ENCODE data around the gene TPI1. TPM values are rescaled to one million over a fixed set of nuclear protein-coding genes. Genes with fewer than 3 reads are reported as not detected.
"Not testable (repeated sequence)": the region's sequence is repeated elsewhere in the genome, so short reads cannot be mapped to it uniquely, and the experiment has no call there.

The TPI1 gene
- total RNA-seq, 4 donors from 2014 or later, result 500 to 741 (median 604) TPM

- Histone ChIP-seq H3K4me1 (peaks cover 35 to 38% of the 10 kb centered on the region in 2 donors), H3K4me3 (peak overlapping the region; percentile 74 to 99 (median 91)), H3K27me3 (no peaks in the 10 kb centered on the region), H3K9me3 (no peaks in the 10 kb centered on the region), H3K27ac (peak overlapping the region; percentile 93 to 100 (median 99)), H3K36me3 (peaks cover 0 to 51% of the 10 kb centered on the region in 2 donors)
- peak; percentile 1 to 11 for ATAC-seq
- in situ Hi-C loops (cut with MboI; ENCODE audit: low sequenced_read_pairs in 4 of 4) (no loop called here), intact Hi-C loops (cut with DNase I; ENCODE audit: low total_unique reads) (loop anchor here (1.0 to 5.0 kb wide), 3 partner anchors 23 to 150 kb away; partner anchors contain the start of genes C12orf57, LPCAT3 and RNU7-1)
- peak in 1 of 2 donors; percentile 52 for DNase-seq
- no peak for TF ChIP-seq POLR2A (IDR thresholded peaks at IDR 0.05)
- no peak for TF ChIP-seq CTCF (IDR thresholded peaks at IDR 0.05 in 4 of 5, conservative IDR thresholded peaks at IDR 0.05 in 1 of 5)
Observed at GRCh38 chr12:6868211-6869048, 1.1 kb downstream of the TPI1 start.

GRCh38 chr12:6869049-6870021, 2.0 kb downstream of the TPI1 start:
- H3K36me3 ChIP-seq, result peaks cover 0 to 42% of the 10 kb centered on the region in 2 donors
- intact Hi-C loops (cut with DNase I; ENCODE audit: low total_unique reads) (loop anchor here (1.0 to 5.0 kb wide), 4 partner anchors 22 to 149 kb away; partner anchors contain the start of genes C12orf57, LPCAT3 and RNU7-1), in situ Hi-C loops (cut with MboI; ENCODE audit: low sequenced_read_pairs in 4 of 4) (no loop called here)
- DNase-seq (peak; percentile 58 to 82), ATAC-seq (peak; percentile 23 to 40)
- peak overlapping the region; percentile 93 to 100 (median 99) for H3K27ac ChIP-seq
- H3K4me3 ChIP-seq, result peak overlapping the region; percentile 74 to 99 (median 91)
- H3K27me3 ChIP-seq, result no peaks in the 10 kb centered on the region
- no peaks in the 10 kb centered on the region for H3K9me3 ChIP-seq
- peak; percentile 81 to 92 (median 90) for TF ChIP-seq CTCF (IDR thresholded peaks at IDR 0.05 in 4 of 5, conservative IDR thresholded peaks at IDR 0.05 in 1 of 5)
- no peak for TF ChIP-seq POLR2A (IDR thresholded peaks at IDR 0.05)
- peaks cover 38 to 39% of the 10 kb centered on the region in 2 donors for H3K4me1 ChIP-seq

- intact Hi-C loops (cut with DNase I; ENCODE audit: low total_unique reads), result loop anchor here (5.0 kb wide), 1 partner anchor 92 kb away; no protein-coding TSS in a partner anchor
- Histone ChIP-seq H3K4me1 (peaks cover 38 to 39% of the 10 kb centered on the region in 2 donors), H3K27ac (peak overlapping the region in 2 of 4 donors; percentile 93 to 100)
Observed at GRCh38 chr12:6870304-6870703, 3.0 kb downstream of the TPI1 start.

GRCh38 chr12:6871052-6871957, 4.0 kb downstream of the TPI1 start:
- no peak for ATAC-seq
- no peaks in the 10 kb centered on the region for H3K9me3 ChIP-seq
- H3K36me3 ChIP-seq, result peaks cover 0 to 27% of the 10 kb centered on the region in 2 donors
- no peak for DNase-seq
- in situ Hi-C loops (cut with MboI; ENCODE audit: low sequenced_read_pairs in 4 of 4), result no loop called here
- peaks cover 38 to 39% of the 10 kb centered on the region in 2 donors for H3K4me1 ChIP-seq
- peak overlapping the region; percentile 82 to 100 (median 90) for H3K27ac ChIP-seq
- intact Hi-C loops (cut with DNase I; ENCODE audit: low total_unique reads), result loop anchor here (5.0 kb wide), 1 partner anchor 91 kb away; no protein-coding TSS in a partner anchor
- H3K27me3 ChIP-seq, result no peaks in the 10 kb centered on the region
- peak overlapping the region in 3 of 4 donors; percentile 84 to 96 (median 91) for H3K4me3 ChIP-seq
- TF ChIP-seq CTCF (IDR thresholded peaks at IDR 0.05 in 4 of 5, conservative IDR thresholded peaks at IDR 0.05 in 1 of 5), result no peak
- no peak for TF ChIP-seq POLR2A (IDR thresholded peaks at IDR 0.05)

More at GRCh38 chr12:6870304-6870703, 3.0 kb downstream of the TPI1 start:
- in situ Hi-C loops (cut with MboI; ENCODE audit: low sequenced_read_pairs in 4 of 4); ATAC-seq; H3K9me3 ChIP-seq; H3K4me3 ChIP-seq; DNase-seq; H3K27me3 ChIP-seq: not testable (repeated sequence)
- H3K36me3 ChIP-seq, result peaks cover 0 to 32% of the 10 kb centered on the region in 2 donors
